Loucy (cell line): ENCODE results near the gene RAB14.

Experiments used
- H2AFZ ChIP-seq: fragments of 200-600 bp; sonication (generic); 2 replicates; pipeline ENCODE4 v1.6.0; 2016; ENCODE audit warnings: antibody characterized with exemption, mild to moderate bottlenecking, low read length, moderate library complexity
- H3F3A ChIP-seq: fragments of 200-600 bp; 2 replicates; pipeline ENCODE4 v1.6.0; 2016; ENCODE audit warnings: antibody characterized with exemption, low read depth, mild to moderate bottlenecking
- H3K27me3 ChIP-seq: fragments of 200-600 bp; sonication (generic); 2 replicates; pipeline ENCODE4 v1.6.1; 2014; ENCODE audit warnings: low read length, mild to moderate bottlenecking; ENCODE audit not compliant: insufficient read depth, poor library complexity, severe bottlenecking
- H3K36me3 ChIP-seq: fragments of 200-600 bp; sonication (generic); 2 replicates; pipeline ENCODE4 v1.6.1; 2016; ENCODE audit warnings: low read length; ENCODE audit not compliant: insufficient read depth
- H3K4me1 ChIP-seq: fragments of 200-600 bp; sonication (generic); 2 replicates; pipeline ENCODE4 v1.5.1; 2014; ENCODE audit warnings: low read length, mild to moderate bottlenecking; ENCODE audit not compliant: insufficient read depth, poor library complexity, severe bottlenecking
- H3K4me2 ChIP-seq: fragments of 200-600 bp; sonication (generic); 2 replicates; pipeline ENCODE4 v1.6.0; 2014; ENCODE audit warnings: antibody characterized with exemption, low read length, low read depth, mild to moderate bottlenecking; ENCODE audit not compliant: poor library complexity, severe bottlenecking
- H3K4me3 ChIP-seq: fragments of 200-600 bp; sonication (generic); 2 replicates; pipeline ENCODE4 v1.5.1; 2014; ENCODE audit warnings: low read length, mild to moderate bottlenecking, mixed read lengths; ENCODE audit not compliant: poor library complexity, severe bottlenecking
- H3K79me2 ChIP-seq: fragments of 200-600 bp; sonication (generic); 2 replicates; pipeline ENCODE4 v1.6.1; 2014; ENCODE audit warnings: low read length; ENCODE audit not compliant: insufficient read depth
- H3K9ac ChIP-seq: fragments of 200-600 bp; sonication (generic); 2 replicates; pipeline ENCODE4 v1.6.0; 2014; ENCODE audit warnings: mild to moderate bottlenecking, low read depth, low read length, moderate library complexity; ENCODE audit not compliant: poor library complexity, severe bottlenecking
- H3K9me2 ChIP-seq: fragments of 200-600 bp; sonication (generic); replicated peaks from 2 replicates; pipeline ENCODE4 v1.6.1; 2016; ENCODE audit warnings: low read depth, low read length, mixed read lengths
- H3K9me3 ChIP-seq: fragments of 200-600 bp; sonication (generic); 2 replicates; pipeline ENCODE4 v1.6.1; 2014; ENCODE audit warnings: mild to moderate bottlenecking, antibody characterized with exemption, low read length, low read depth; ENCODE audit not compliant: insufficient read depth
- H4K20me1 ChIP-seq: fragments of 200-600 bp; sonication (generic); 2 replicates; pipeline ENCODE4 v1.6.0; 2014; ENCODE audit warnings: antibody characterized with exemption, low read length, mild to moderate bottlenecking; ENCODE audit not compliant: insufficient read depth, poor library complexity, severe bottlenecking
- CTCF ChIP-seq: fragments of 200-600 bp; sonication (generic); conservative IDR thresholded peaks from 2 replicates; pipeline ENCODE4 v1.5.1; 2014; ENCODE audit warnings: mild to moderate bottlenecking, antibody characterized with exemption, low read length
- EZH2phosphoT487 ChIP-seq: fragments of 200-600 bp; IDR thresholded peaks from 2 replicates; pipeline ENCODE4 v1.6.1; 2018; ENCODE audit warnings: antibody characterized with exemption, mild to moderate bottlenecking, moderate library complexity, borderline replicate concordance

RAB14 gene

GRCh38 chr9:121239851-121240250, 38.2 kb upstream of the RAB14 start:
- H3K36me3 ChIP-seq, result no peaks in the 10 kb centered on the region
- no peaks in the 10 kb centered on the region for H3F3A ChIP-seq
- H3K9me2 ChIP-seq, result no peaks in the 10 kb centered on the region
- H3K9ac ChIP-seq, result no peak overlapping the region
- H3K4me1 ChIP-seq, result no peaks in the 10 kb centered on the region
- TF ChIP-seq EZH2phosphoT487 (no peak), CTCF (no peak)
- H4K20me1 ChIP-seq, result no peaks in the 10 kb centered on the region
- no peak overlapping the region for H2AFZ ChIP-seq
- no peaks in the 10 kb centered on the region for H3K27me3 ChIP-seq
- H3K9me3 ChIP-seq, result no peaks in the 10 kb centered on the region
- H3K79me2 ChIP-seq, result no peaks in the 10 kb centered on the region
- H3K4me2 ChIP-seq, result no peak overlapping the region
- H3K4me3 ChIP-seq, result no peak overlapping the region

- no peaks in the 10 kb centered on the region for H3K4me1 ChIP-seq
- no peak overlapping the region for H3K4me3 ChIP-seq
- no peaks in the 10 kb centered on the region for H3K9me3 ChIP-seq
- no peak overlapping the region for H2AFZ ChIP-seq
- H3K27me3 ChIP-seq, result no peaks in the 10 kb centered on the region
- H3F3A ChIP-seq, result no peaks in the 10 kb centered on the region
- H3K9me2 ChIP-seq, result no peaks in the 10 kb centered on the region
- no peak overlapping the region for H3K4me2 ChIP-seq
- H3K79me2 ChIP-seq, result no peaks in the 10 kb centered on the region
- TF ChIP-seq CTCF (no peak), EZH2phosphoT487 (no peak)
- no peak overlapping the region for H3K9ac ChIP-seq
- H3K36me3 ChIP-seq, result no peaks in the 10 kb centered on the region
- H4K20me1 ChIP-seq, result no peaks in the 10 kb centered on the region
These were observed 37.4 kb upstream of the RAB14 start for GRCh38 chr9:121239071-121239470.

DNA sequence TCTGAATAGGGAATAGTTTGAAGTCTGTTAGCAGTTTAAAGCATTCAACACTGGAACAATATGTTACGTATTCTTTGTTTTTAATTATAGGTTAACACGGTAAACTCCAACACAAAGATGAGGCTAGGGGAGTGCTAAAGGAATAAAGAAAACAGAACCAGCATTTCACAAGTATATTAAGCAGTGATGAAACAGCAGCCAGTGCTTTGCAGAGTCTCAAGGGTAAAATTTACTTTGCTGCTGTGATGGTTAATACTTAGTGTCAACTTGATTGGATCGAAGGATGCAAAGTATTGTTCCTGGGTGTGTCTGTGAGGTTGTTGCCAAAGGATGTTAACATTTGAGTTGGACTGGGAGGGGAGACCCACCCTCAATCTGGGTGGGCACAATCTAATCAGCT, 36.2 kb upstream of the RAB14 start:
- H3K4me2 ChIP-seq, result no peak overlapping the region
- H2AFZ ChIP-seq, result no peak overlapping the region
- no peaks in the 10 kb centered on the region for H3K4me1 ChIP-seq
- H3K27me3 ChIP-seq, result no peaks in the 10 kb centered on the region
- no peaks in the 10 kb centered on the region for H3K9me2 ChIP-seq
- H3K79me2 ChIP-seq, result no peaks in the 10 kb centered on the region
- no peaks in the 10 kb centered on the region for H3K36me3 ChIP-seq
- no peaks in the 10 kb centered on the region for H3F3A ChIP-seq
- TF ChIP-seq EZH2phosphoT487 (no peak), CTCF (no peak)
- no peaks in the 10 kb centered on the region for H4K20me1 ChIP-seq
- no peak overlapping the region for H3K4me3 ChIP-seq
- no peak overlapping the region for H3K9ac ChIP-seq
- H3K9me3 ChIP-seq, result no peaks in the 10 kb centered on the region
